GM23338 (cell line): ENCODE data around the gene B3GNT3. TPM values are rescaled to one million over a fixed set of nuclear protein-coding genes. Genes with fewer than 3 reads are reported as not detected.

ENCODE experiments used
- ATAC-seq: fragments of 200-7000 bp; cut with Tn5 transposase; 3 replicates; pipeline ENCODE4 v1.9.1; 2020
- DNase-seq: peaks from one replicate; pipeline ENCODE4 v3.0.0-alpha.2; 2015; ENCODE audit warnings: low spot score
- H2AFZ ChIP-seq: fragments of 200-600 bp; sonication (generic); 2 replicates; pipeline ENCODE4 v1.8.0; 2016; ENCODE audit warnings: antibody characterized with exemption, mild to moderate bottlenecking, moderate library complexity
- H3F3A ChIP-seq: fragments of 200-600 bp; sonication (generic); replicated peaks from 2 replicates; pipeline ENCODE4 v1.8.0; 2017; ENCODE audit warnings: antibody characterized with exemption, mixed run types, low read depth
- H3K27ac ChIP-seq: fragments of 200-600 bp; sonication (generic); 2 replicates; pipeline ENCODE4 v1.6.1; 2016; ENCODE audit warnings: low read depth
- H3K27me3 ChIP-seq: fragments of 200-600 bp; sonication (generic); 2 replicates; pipeline ENCODE4 v1.8.0; 2016; ENCODE audit warnings: mild to moderate bottlenecking, mixed run types, moderate library complexity; ENCODE audit not compliant: insufficient read depth
- H3K36me3 ChIP-seq: fragments of 200-600 bp; sonication (generic); 2 replicates; pipeline ENCODE4 v1.8.0; 2016; ENCODE audit warnings: mild to moderate bottlenecking; ENCODE audit not compliant: insufficient read depth
- H3K4me1 ChIP-seq: fragments of 200-600 bp; sonication (generic); 2 replicates; pipeline ENCODE4 v1.8.0; 2016; ENCODE audit warnings: mild to moderate bottlenecking, moderate library complexity; ENCODE audit not compliant: insufficient read depth
- H3K4me2 ChIP-seq: fragments of 200-600 bp; sonication (generic); 2 replicates; pipeline ENCODE4 v1.7.1; 2017; ENCODE audit warnings: mixed run types
- H3K4me3 ChIP-seq: fragments of 200-600 bp; sonication (generic); 2 replicates; pipeline ENCODE4 v1.6.1; 2016; ENCODE audit warnings: mixed run types
- H3K79me2 ChIP-seq: fragments of 200-600 bp; sonication (generic); replicated peaks from 2 replicates; pipeline ENCODE4 v1.8.0; 2017; ENCODE audit warnings: mild to moderate bottlenecking; ENCODE audit not compliant: insufficient read depth
- H3K9me2 ChIP-seq: fragments of 200-600 bp; sonication (generic); 2 replicates; pipeline ENCODE4 v1.8.0; 2017; ENCODE audit not compliant: insufficient read depth
- H4K20me1 ChIP-seq: fragments of 200-600 bp; sonication (generic); replicated peaks from 2 replicates; pipeline ENCODE4 v1.8.0; 2017; ENCODE audit warnings: mild to moderate bottlenecking; ENCODE audit not compliant: insufficient read depth
- H3K27ac Mint-ChIP-seq: 2 replicates; pipeline ENCODE4 v1.8.0; 2020; ENCODE audit warnings: inconsistent platforms, mild to moderate bottlenecking, moderate library complexity, mixed read lengths
- H3K27me3 Mint-ChIP-seq: 3 replicates; pipeline ENCODE4 v1.8.0; 2022; ENCODE audit warnings: low read depth, mild to moderate bottlenecking, moderate library complexity, mixed read lengths, inconsistent platforms; ENCODE audit not compliant: insufficient read depth, poor library complexity
- H3K36me3 Mint-ChIP-seq: 3 replicates; pipeline ENCODE4 v1.8.0; 2021; ENCODE audit warnings: low read depth, mild to moderate bottlenecking, inconsistent platforms, moderate library complexity, mixed read lengths
- H3K4me1 Mint-ChIP-seq: 3 replicates; pipeline ENCODE4 v1.8.0; 2020; ENCODE audit warnings: mild to moderate bottlenecking, inconsistent platforms, mixed read lengths
- H3K4me3 Mint-ChIP-seq: 3 replicates; pipeline ENCODE4 v1.8.0; 2021; ENCODE audit warnings: moderate library complexity, mild to moderate bottlenecking, inconsistent platforms, mixed read lengths
- H3K9me3 Mint-ChIP-seq: 3 replicates; pipeline ENCODE4 v1.8.0; 2020; ENCODE audit warnings: moderate library complexity, mild to moderate bottlenecking, inconsistent platforms, mixed read lengths
- CREB1 ChIP-seq: fragments of 250-450 bp; sonication (Bioruptor Pico); IDR thresholded peaks from 2 replicates; pipeline ENCODE4 v1.5.0; 2020; ENCODE audit warnings: low read depth, mild to moderate bottlenecking, moderate library complexity
- ETS1 ChIP-seq: IDR thresholded peaks from 2 replicates; pipeline ENCODE4 v1.6.1; 2016; ENCODE audit warnings: antibody characterized with exemption
- EZH2 ChIP-seq: fragments of 200-600 bp; sonication (generic); IDR thresholded peaks from one replicate; pipeline ENCODE4 v1.8.0; 2017; ENCODE audit warnings: antibody characterized with exemption, mild to moderate bottlenecking, low read depth; ENCODE audit not compliant: unreplicated experiment
- EZH2phosphoT487 ChIP-seq: fragments of 200-600 bp; sonication (generic); IDR thresholded peaks from one replicate; pipeline ENCODE4 v1.8.1; 2018; ENCODE audit warnings: antibody characterized with exemption; ENCODE audit not compliant: unreplicated experiment
- JUNB ChIP-seq: IDR thresholded peaks from one replicate; pipeline ENCODE4 v1.6.1; 2016; ENCODE audit warnings: antibody characterized with exemption; ENCODE audit not compliant: unreplicated experiment
- NANOG ChIP-seq: IDR thresholded peaks from 2 replicates; pipeline ENCODE4 v1.6.1; 2016; ENCODE audit warnings: antibody characterized with exemption, borderline replicate concordance
- POLR2AphosphoS5 ChIP-seq: IDR thresholded peaks from 2 replicates; pipeline ENCODE4 v1.6.1; 2016; ENCODE audit warnings: antibody characterized with exemption, low read depth
- STAT1 ChIP-seq: IDR thresholded peaks from one replicate; pipeline ENCODE4 v1.6.1; 2016; ENCODE audit warnings: antibody characterized with exemption; ENCODE audit not compliant: unreplicated experiment
- ZNF114 ChIP-seq: fragments of 250-450 bp; sonication (Bioruptor Pico); IDR thresholded peaks from 2 replicates; pipeline ENCODE4 v1.5.0; 2020; ENCODE audit warnings: mild to moderate bottlenecking, moderate library complexity
- ZNF331 ChIP-seq: fragments of 250-450 bp; sonication (Bioruptor Pico); IDR thresholded peaks from 2 replicates; pipeline ENCODE4 v1.5.0; 2020; ENCODE audit warnings: low read depth, mild to moderate bottlenecking, moderate library complexity
- ZNF462 ChIP-seq: fragments of 250-450 bp; sonication (Bioruptor Pico); IDR thresholded peaks from 2 replicates; pipeline ENCODE4 v1.5.0; 2020; ENCODE audit warnings: mild to moderate bottlenecking, moderate library complexity
- polyA plus RNA-seq: library from polyadenylated mRNA; unstranded; fragments of >200 nt; fragmentation: Nextera tagmentation; extraction: Ambion mirVana; gene quantifications from 2 replicates; pipeline ENCODE4 v1.2.1, GENCODE V29; 2016
- total RNA-seq: library from RNA; depleted of rRNA; stranded (reverse); fragments of >200 nt; shearing (Covaris generic); gene quantifications from 2 replicates; pipeline ENCODE4 v1.2.3, GENCODE V29; 2014
- TF ChIP-seq, protein P1 (sequence below): IDR thresholded peaks from one replicate; pipeline ENCODE4 v1.6.1; 2018; ENCODE audit warnings: antibody characterized with exemption; ENCODE audit not compliant: unreplicated experiment
- TF ChIP-seq, protein P2 (sequence below), 2 experiments: fragments of 200-600 bp in 1 of 2; sonication (generic) in 1 of 2; conservative IDR thresholded peaks; 2 replicates each; pipeline versions ENCODE4 v1.5.1 to v1.6.1; 2016 to 2017; ENCODE audit warnings: antibody characterized with exemption in 2 of 2, low read depth in 2 of 2, mild to moderate bottlenecking in 2 of 2, moderate library complexity in 1 of 2

The B3GNT3 gene
- total and polyA plus RNA-seq, 2 experiments from 2014 or later = 0.99 to 1.9 TPM

- H3K27ac ChIP-seq = no peak overlapping the region
- H3K4me1 ChIP-seq = no peaks in the 10 kb centered on the region
- no peaks in the 10 kb centered on the region for H3K36me3 ChIP-seq
- no peaks in the 10 kb centered on the region for H3K27me3 ChIP-seq
- H3K9me2 ChIP-seq = no peaks in the 10 kb centered on the region
- Mint-ChIP-seq H3K27me3 (peaks cover 12% of the 10 kb centered on the region), H3K27ac (no peak overlapping the region), H3K9me3 (no peaks in the 10 kb centered on the region; the same call in 2 of the 3 replicates), H3K36me3 (no peaks in the 10 kb centered on the region; the same call in 1 of the 3 replicates), H3K4me3 (no peak overlapping the region), H3K4me1 (peaks cover 5% of the 10 kb centered on the region; the same call in 2 of the 3 replicates)
- 0 out of 2 replicates have a peak, but pooled peaks cover 4% of the 10 kb centered on the region for H3F3A ChIP-seq
- ATAC-seq = no peak
- H3K4me3 ChIP-seq = no peak overlapping the region
- no peaks in the 10 kb centered on the region for H4K20me1 ChIP-seq
- H2AFZ ChIP-seq = no peak overlapping the region
- no peak for DNase-seq
- TF ChIP-seq EZH2phosphoT487 (no peak), ETS1 (no peak), ZNF331 (CRISPR knock-in tag) (no peak), JUNB (no peak), STAT1 (no peak), POLR2AphosphoS5 (no peak), NANOG (no peak), CREB1 (CRISPR knock-in tag) (no peak), EZH2 (no peak), ZNF462 (no peak), ZNF114 (CRISPR knock-in tag) (no peak)
- TF ChIP-seq, protein P1, sequence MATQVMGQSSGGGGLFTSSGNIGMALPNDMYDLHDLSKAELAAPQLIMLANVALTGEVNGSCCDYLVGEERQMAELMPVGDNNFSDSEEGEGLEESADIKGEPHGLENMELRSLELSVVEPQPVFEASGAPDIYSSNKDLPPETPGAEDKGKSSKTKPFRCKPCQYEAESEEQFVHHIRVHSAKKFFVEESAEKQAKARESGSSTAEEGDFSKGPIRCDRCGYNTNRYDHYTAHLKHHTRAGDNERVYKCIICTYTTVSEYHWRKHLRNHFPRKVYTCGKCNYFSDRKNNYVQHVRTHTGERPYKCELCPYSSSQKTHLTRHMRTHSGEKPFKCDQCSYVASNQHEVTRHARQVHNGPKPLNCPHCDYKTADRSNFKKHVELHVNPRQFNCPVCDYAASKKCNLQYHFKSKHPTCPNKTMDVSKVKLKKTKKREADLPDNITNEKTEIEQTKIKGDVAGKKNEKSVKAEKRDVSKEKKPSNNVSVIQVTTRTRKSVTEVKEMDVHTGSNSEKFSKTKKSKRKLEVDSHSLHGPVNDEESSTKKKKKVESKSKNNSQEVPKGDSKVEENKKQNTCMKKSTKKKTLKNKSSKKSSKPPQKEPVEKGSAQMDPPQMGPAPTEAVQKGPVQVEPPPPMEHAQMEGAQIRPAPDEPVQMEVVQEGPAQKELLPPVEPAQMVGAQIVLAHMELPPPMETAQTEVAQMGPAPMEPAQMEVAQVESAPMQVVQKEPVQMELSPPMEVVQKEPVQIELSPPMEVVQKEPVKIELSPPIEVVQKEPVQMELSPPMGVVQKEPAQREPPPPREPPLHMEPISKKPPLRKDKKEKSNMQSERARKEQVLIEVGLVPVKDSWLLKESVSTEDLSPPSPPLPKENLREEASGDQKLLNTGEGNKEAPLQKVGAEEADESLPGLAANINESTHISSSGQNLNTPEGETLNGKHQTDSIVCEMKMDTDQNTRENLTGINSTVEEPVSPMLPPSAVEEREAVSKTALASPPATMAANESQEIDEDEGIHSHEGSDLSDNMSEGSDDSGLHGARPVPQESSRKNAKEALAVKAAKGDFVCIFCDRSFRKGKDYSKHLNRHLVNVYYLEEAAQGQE = no peak
- TF ChIP-seq, protein P2, sequence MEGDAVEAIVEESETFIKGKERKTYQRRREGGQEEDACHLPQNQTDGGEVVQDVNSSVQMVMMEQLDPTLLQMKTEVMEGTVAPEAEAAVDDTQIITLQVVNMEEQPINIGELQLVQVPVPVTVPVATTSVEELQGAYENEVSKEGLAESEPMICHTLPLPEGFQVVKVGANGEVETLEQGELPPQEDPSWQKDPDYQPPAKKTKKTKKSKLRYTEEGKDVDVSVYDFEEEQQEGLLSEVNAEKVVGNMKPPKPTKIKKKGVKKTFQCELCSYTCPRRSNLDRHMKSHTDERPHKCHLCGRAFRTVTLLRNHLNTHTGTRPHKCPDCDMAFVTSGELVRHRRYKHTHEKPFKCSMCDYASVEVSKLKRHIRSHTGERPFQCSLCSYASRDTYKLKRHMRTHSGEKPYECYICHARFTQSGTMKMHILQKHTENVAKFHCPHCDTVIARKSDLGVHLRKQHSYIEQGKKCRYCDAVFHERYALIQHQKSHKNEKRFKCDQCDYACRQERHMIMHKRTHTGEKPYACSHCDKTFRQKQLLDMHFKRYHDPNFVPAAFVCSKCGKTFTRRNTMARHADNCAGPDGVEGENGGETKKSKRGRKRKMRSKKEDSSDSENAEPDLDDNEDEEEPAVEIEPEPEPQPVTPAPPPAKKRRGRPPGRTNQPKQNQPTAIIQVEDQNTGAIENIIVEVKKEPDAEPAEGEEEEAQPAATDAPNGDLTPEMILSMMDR (conservative IDR thresholded peaks at IDR 0.05; ENCODE audit: low read depth in 2 of 2) = no peak
- H3K4me2 ChIP-seq = no peak overlapping the region
- H3K79me2 ChIP-seq = no peaks in the 10 kb centered on the region
These were observed 30.6 kb upstream of the B3GNT3 start for GRCh38 chr19:17764348-17764747.
